Panc1 (cell line): ENCODE measurements around the gene SH3PXD2A. TPM values are rescaled to one million over a fixed set of nuclear protein-coding genes. Genes with fewer than 3 reads are reported as not detected.

Experiments used
- ATAC-seq: fragments of 200-7000 bp; cut with Tn5 transposase; 2 replicates; pipeline ENCODE4 v1.9.1; 2020; ENCODE audit warnings: mild to moderate bottlenecking, moderate library complexity
- BruUV-seq: library from RNA; stranded (reverse); fragments of 400-500 nt; replicated peaks from 2 replicates; lab custom pipeline; 2021; lab: Mats Ljungman, UMichigan
- CTCF ChIA-PET: fragments of 300-600 bp; sonication (Branson Sonifier 250); formaldehyde crosslinking; loops from one replicate; lab custom pipeline; 2022; ENCODE audit warnings: antibody characterized with exemption; lab: Charles Lee
- POLR2A ChIA-PET: fragments of 300-600 bp; sonication (Branson Sonifier 250); formaldehyde crosslinking; loops from one replicate; lab custom pipeline; 2022; ENCODE audit warnings: antibody characterized with exemption; lab: Charles Lee
- DNase-seq: peaks from one replicate; pipeline ENCODE4 v3.0.0-alpha.2; 2010; ENCODE audit warnings: low read depth, low spot score
- H3K27ac ChIP-seq: 2 replicates; pipeline ENCODE4 v1.5.1; 2011; ENCODE audit warnings: mild to moderate bottlenecking, low read length, inconsistent platforms
- H3K27me3 ChIP-seq: fragments of 200-500 bp; sonication (Bioruptor generic); 2 replicates; pipeline ENCODE4 v1.6.0; 2014; ENCODE audit warnings: low read length, inconsistent platforms; ENCODE audit not compliant: control insufficient read depth, insufficient read depth
- H3K36me3 ChIP-seq: fragments of 200-500 bp; sonication (Bioruptor generic); 2 replicates; pipeline ENCODE4 v1.5.1; 2014; ENCODE audit warnings: inconsistent platforms, mild to moderate bottlenecking, low read length, moderate library complexity; ENCODE audit not compliant: control insufficient read depth, insufficient read depth
- H3K4me1 ChIP-seq: 2 replicates; pipeline ENCODE4 v1.5.1; 2011; ENCODE audit warnings: inconsistent platforms, mild to moderate bottlenecking, low read length, moderate library complexity; ENCODE audit not compliant: control insufficient read depth, insufficient read depth
- H3K4me3 ChIP-seq, 2 experiments: 2 replicates each; pipeline ENCODE4 v1.5.1; 2011 to 2012; ENCODE audit warnings: low read depth in 2 of 2, low read length in 2 of 2, mild to moderate bottlenecking in 2 of 2, inconsistent platforms in 1 of 2, moderate library complexity in 1 of 2
- H3K9me3 ChIP-seq: fragments of 200-500 bp; sonication (Bioruptor generic); 2 replicates; pipeline ENCODE4 v1.5.1; 2014; ENCODE audit warnings: low read depth, mild to moderate bottlenecking, inconsistent platforms, low read length, moderate library complexity; ENCODE audit not compliant: control insufficient read depth, insufficient read depth
- POLR2AphosphoS5 ChIP-seq: IDR thresholded peaks from 2 replicates; pipeline ENCODE4 v1.6.1; 2012; ENCODE audit warnings: mild to moderate bottlenecking, low read depth, low read length, moderate library complexity
- SIN3A ChIP-seq: IDR thresholded peaks from 2 replicates; pipeline ENCODE4 v1.6.1; 2012; ENCODE audit warnings: low read depth, mild to moderate bottlenecking, low read length, moderate library complexity, borderline replicate concordance; ENCODE audit not compliant: insufficient read depth
- TCF7L2 ChIP-seq: IDR thresholded peaks from 2 replicates; pipeline ENCODE4 v1.6.1; 2011; ENCODE audit warnings: mild to moderate bottlenecking, low read depth, low read length, inconsistent platforms
- in situ Hi-C: cut with HindIII; loops from 2 replicates; pipeline ENCODE4 v1.10.0; 2016; ENCODE audit warnings: low sequenced_read_pairs, low pct_unique_long_range_greater_than_20kb
- intact Hi-C: fragments of 100-400 bp; cut with micrococcal nuclease; formaldehyde crosslinking; loops from one replicate; pipeline ENCODE4 v1.10.0; 2022; ENCODE audit not compliant: unreplicated experiment
- total RNA-seq: library from RNA; stranded (reverse); gene quantifications from one replicate; pipeline ENCODE4 v1.2.1, GENCODE V29; 2021; ENCODE audit not compliant: unreplicated experiment
- TF ChIP-seq, protein P1 (sequence below), 2 experiments: IDR thresholded peaks; 2 replicates each; pipeline ENCODE4 v1.6.1; 2011 to 2012; ENCODE audit warnings: low read depth in 2 of 2, control low read depth in 1 of 2, low read length in 1 of 2, mild to moderate bottlenecking in 1 of 2, moderate library complexity in 1 of 2; ENCODE audit not compliant: insufficient read depth in 1 of 2
- TF ChIP-seq, protein P2 (sequence below): fragments of 450-650 bp; IDR thresholded peaks from 2 replicates; pipeline ENCODE4 v1.5.1; 2017; ENCODE audit warnings: mild to moderate bottlenecking

The SH3PXD2A gene
- total RNA-seq, 1 experiment from 2014 or later: 5.7 TPM

DNA sequence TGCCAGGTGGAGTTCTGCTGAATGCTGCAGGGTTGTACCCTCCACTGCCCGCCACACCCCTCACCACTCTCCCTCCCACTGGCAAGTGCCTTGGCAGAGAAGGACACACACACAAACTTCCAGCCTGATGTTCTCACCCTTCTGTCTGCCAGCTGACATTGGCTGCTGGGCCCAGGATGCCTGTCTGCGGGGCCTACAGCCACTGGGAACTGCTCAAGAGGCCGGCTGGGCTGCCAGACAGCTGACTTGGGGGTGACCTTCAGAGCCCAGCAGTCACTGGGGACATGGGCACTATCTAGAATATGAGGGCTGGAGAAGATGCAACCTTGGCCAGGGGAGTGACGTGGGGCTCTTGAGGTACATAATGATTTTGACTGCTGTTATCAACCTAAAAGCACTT is 157.1 kb downstream of the SH3PXD2A start:
- DNase-seq: no peak
- in situ Hi-C loops (no loop called here), intact Hi-C loops (no loop called here)
- H3K4me3 ChIP-seq: no peak overlapping the region
- no TSS peak for BruUV-seq
- no peak for ATAC-seq
- ChIA-PET CTCF (no interaction called here), POLR2A (no interaction called here)
- TF ChIP-seq POLR2AphosphoS5 (no peak), SIN3A (no peak), TCF7L2 (no peak)
- TF ChIP-seq, protein P1, sequence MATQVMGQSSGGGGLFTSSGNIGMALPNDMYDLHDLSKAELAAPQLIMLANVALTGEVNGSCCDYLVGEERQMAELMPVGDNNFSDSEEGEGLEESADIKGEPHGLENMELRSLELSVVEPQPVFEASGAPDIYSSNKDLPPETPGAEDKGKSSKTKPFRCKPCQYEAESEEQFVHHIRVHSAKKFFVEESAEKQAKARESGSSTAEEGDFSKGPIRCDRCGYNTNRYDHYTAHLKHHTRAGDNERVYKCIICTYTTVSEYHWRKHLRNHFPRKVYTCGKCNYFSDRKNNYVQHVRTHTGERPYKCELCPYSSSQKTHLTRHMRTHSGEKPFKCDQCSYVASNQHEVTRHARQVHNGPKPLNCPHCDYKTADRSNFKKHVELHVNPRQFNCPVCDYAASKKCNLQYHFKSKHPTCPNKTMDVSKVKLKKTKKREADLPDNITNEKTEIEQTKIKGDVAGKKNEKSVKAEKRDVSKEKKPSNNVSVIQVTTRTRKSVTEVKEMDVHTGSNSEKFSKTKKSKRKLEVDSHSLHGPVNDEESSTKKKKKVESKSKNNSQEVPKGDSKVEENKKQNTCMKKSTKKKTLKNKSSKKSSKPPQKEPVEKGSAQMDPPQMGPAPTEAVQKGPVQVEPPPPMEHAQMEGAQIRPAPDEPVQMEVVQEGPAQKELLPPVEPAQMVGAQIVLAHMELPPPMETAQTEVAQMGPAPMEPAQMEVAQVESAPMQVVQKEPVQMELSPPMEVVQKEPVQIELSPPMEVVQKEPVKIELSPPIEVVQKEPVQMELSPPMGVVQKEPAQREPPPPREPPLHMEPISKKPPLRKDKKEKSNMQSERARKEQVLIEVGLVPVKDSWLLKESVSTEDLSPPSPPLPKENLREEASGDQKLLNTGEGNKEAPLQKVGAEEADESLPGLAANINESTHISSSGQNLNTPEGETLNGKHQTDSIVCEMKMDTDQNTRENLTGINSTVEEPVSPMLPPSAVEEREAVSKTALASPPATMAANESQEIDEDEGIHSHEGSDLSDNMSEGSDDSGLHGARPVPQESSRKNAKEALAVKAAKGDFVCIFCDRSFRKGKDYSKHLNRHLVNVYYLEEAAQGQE (IDR thresholded peaks at IDR 0.05; ENCODE audit: insufficient read depth in 1 of 2, low read depth in 2 of 2, low read length in 1 of 2): no peak
- TF ChIP-seq, protein P2, sequence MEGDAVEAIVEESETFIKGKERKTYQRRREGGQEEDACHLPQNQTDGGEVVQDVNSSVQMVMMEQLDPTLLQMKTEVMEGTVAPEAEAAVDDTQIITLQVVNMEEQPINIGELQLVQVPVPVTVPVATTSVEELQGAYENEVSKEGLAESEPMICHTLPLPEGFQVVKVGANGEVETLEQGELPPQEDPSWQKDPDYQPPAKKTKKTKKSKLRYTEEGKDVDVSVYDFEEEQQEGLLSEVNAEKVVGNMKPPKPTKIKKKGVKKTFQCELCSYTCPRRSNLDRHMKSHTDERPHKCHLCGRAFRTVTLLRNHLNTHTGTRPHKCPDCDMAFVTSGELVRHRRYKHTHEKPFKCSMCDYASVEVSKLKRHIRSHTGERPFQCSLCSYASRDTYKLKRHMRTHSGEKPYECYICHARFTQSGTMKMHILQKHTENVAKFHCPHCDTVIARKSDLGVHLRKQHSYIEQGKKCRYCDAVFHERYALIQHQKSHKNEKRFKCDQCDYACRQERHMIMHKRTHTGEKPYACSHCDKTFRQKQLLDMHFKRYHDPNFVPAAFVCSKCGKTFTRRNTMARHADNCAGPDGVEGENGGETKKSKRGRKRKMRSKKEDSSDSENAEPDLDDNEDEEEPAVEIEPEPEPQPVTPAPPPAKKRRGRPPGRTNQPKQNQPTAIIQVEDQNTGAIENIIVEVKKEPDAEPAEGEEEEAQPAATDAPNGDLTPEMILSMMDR: no peak
- peaks cover 7% of the 10 kb centered on the region for H3K4me1 ChIP-seq
- H3K36me3 ChIP-seq: no peaks in the 10 kb centered on the region
- no peak overlapping the region for H3K27ac ChIP-seq
- no peaks in the 10 kb centered on the region for H3K9me3 ChIP-seq
- H3K27me3 ChIP-seq: no peaks in the 10 kb centered on the region

DNA sequence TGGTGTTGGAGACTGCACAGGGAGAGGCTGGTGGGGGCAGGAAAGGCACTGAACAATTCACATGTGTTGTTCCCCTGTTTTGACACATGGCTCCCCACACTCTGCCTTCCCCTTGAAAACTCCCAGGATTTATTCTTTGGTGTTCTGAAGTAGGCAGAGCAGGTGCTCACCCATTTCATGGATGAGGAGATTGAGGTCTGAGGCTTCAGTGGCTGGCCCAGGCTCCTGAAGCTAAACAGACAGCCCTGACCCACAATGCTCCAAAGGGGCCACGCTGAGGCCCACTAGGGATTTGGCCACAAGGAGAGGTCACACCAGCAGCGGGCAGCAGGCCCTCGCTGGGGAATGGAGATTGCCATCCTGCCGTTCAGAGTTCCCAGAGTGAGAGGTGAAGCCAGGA is 157.6 kb downstream of the SH3PXD2A start:
- H3K36me3 ChIP-seq: no peaks in the 10 kb centered on the region
- TF ChIP-seq TCF7L2 (no peak), POLR2AphosphoS5 (no peak), SIN3A (no peak)
- TF ChIP-seq, protein P1 (IDR thresholded peaks at IDR 0.05; ENCODE audit: insufficient read depth in 1 of 2, low read depth in 2 of 2, low read length in 1 of 2): no peak
- TF ChIP-seq, protein P2: no peak
- H3K9me3 ChIP-seq: no peaks in the 10 kb centered on the region
- POLR2A ChIA-PET: no interaction called here
- in situ Hi-C loops: no loop called here
- peaks cover 7% of the 10 kb centered on the region for H3K4me1 ChIP-seq
- CTCF ChIA-PET: no interaction called here
- DNase-seq: no peak
- no TSS peak for BruUV-seq
- no peaks in the 10 kb centered on the region for H3K27me3 ChIP-seq
- no peak overlapping the region for H3K27ac ChIP-seq
- intact Hi-C loops: no loop called here
- no peak overlapping the region for H3K4me3 ChIP-seq
- no peak for ATAC-seq
